Muscle layer of duodenum (tissue), 2 donors: ENCODE data around the gene PDP2.
"Not testable (repeated sequence)": the region's sequence is repeated elsewhere in the genome, so short reads cannot be mapped to it uniquely, and the experiment has no call there.

Experiments used
- H3K27ac ChIP-seq: one replicate; pipeline ENCODE4 v1.7.0; 2013; ENCODE audit warnings: mild to moderate bottlenecking, low read length
- H3K27me3 ChIP-seq: one replicate; pipeline ENCODE4 v1.7.0; 2013; ENCODE audit warnings: low read depth, mild to moderate bottlenecking, control low read depth, low read length
- H3K36me3 ChIP-seq, 2 donors: one replicate each; pipeline ENCODE4 v1.7.0; 2013; ENCODE audit warnings: low read length in 2 of 2, control low read depth in 1 of 2, mild to moderate bottlenecking in 1 of 2; ENCODE audit not compliant: insufficient read depth in 2 of 2, control insufficient read depth in 1 of 2
- H3K4me1 ChIP-seq, 2 donors: one replicate each; pipeline ENCODE4 v1.7.0; 2013; ENCODE audit warnings: low read length in 2 of 2, mild to moderate bottlenecking in 2 of 2, control low read depth in 1 of 2, moderate library complexity in 1 of 2; ENCODE audit not compliant: insufficient read depth in 2 of 2, control insufficient read depth in 1 of 2
- H3K4me3 ChIP-seq, 2 donors: one replicate each; pipeline ENCODE4 v1.7.0; 2013; ENCODE audit warnings: low read length in 2 of 2, low read depth in 1 of 2, mild to moderate bottlenecking in 1 of 2
- H3K9me3 ChIP-seq, 2 donors: one replicate each; pipeline ENCODE4 v1.7.0; 2013; ENCODE audit warnings: low read length in 2 of 2, control low read depth in 1 of 2, mild to moderate bottlenecking in 1 of 2; ENCODE audit not compliant: control insufficient read depth in 1 of 2
- donor health status: healthy.

PDP2 gene

GRCh38 chr16:66856184-66856730 lies 24.1 kb upstream of the PDP2 start:
- no peaks in the 10 kb centered on the region for H3K9me3 ChIP-seq
- peaks cover 0 to 12% of the 10 kb centered on the region in 2 donors for H3K4me1 ChIP-seq
- H3K4me3 ChIP-seq = no peak overlapping the region
- H3K36me3 ChIP-seq = no peaks in the 10 kb centered on the region
- H3K27ac ChIP-seq = no peak overlapping the region
- no peaks in the 10 kb centered on the region for H3K27me3 ChIP-seq

GRCh38 chr16:66856801-66857200 lies 23.5 kb upstream of the PDP2 start:
- Histone ChIP-seq H3K27ac (no peak overlapping the region), H3K4me1 (peaks cover 0 to 12% of the 10 kb centered on the region in 2 donors), H3K36me3 (no peaks in the 10 kb centered on the region), H3K27me3 (no peaks in the 10 kb centered on the region), H3K9me3 (no peaks in the 10 kb centered on the region), H3K4me3 (no peak overlapping the region)

GRCh38 chr16:66857437-66857836 lies 22.9 kb upstream of the PDP2 start:
- no peaks in the 10 kb centered on the region for H3K9me3 ChIP-seq
- H3K27ac ChIP-seq = no peak overlapping the region
- no peaks in the 10 kb centered on the region for H3K27me3 ChIP-seq
- H3K36me3 ChIP-seq = no peaks in the 10 kb centered on the region
- peaks cover 0 to 12% of the 10 kb centered on the region in 2 donors for H3K4me1 ChIP-seq
- H3K4me3 ChIP-seq = no peak overlapping the region

GRCh38 chr16:66858740-66859396 lies 21.4 kb upstream of the PDP2 start:
- Histone ChIP-seq H3K27ac (no peak overlapping the region), H3K27me3 (no peaks in the 10 kb centered on the region), H3K36me3 (no peaks in the 10 kb centered on the region), H3K4me1 (peaks cover 0 to 12% of the 10 kb centered on the region in 2 donors), H3K9me3 (no peaks in the 10 kb centered on the region), H3K4me3 (no peak overlapping the region)

- no peaks in the 10 kb centered on the region for H3K36me3 ChIP-seq
- peaks cover 0 to 12% of the 10 kb centered on the region in 2 donors for H3K4me1 ChIP-seq
- H3K27ac ChIP-seq = no peak overlapping the region
- H3K27me3 ChIP-seq = no peaks in the 10 kb centered on the region
- H3K9me3 ChIP-seq = no peaks in the 10 kb centered on the region
- H3K4me3 ChIP-seq = no peak overlapping the region
Measured at GRCh38 chr16:66859397-66860068, 20.8 kb upstream of the PDP2 start.

GRCh38 chr16:66862023-66862520 lies 18.2 kb upstream of the PDP2 start:
- Histone ChIP-seq H3K36me3 (no peaks in the 10 kb centered on the region), H3K4me3 (no peak overlapping the region), H3K4me1 (peaks cover 0 to 12% of the 10 kb centered on the region in 2 donors), H3K27me3 (no peaks in the 10 kb centered on the region), H3K27ac (no peak overlapping the region), H3K9me3 (no peaks in the 10 kb centered on the region)

DNA sequence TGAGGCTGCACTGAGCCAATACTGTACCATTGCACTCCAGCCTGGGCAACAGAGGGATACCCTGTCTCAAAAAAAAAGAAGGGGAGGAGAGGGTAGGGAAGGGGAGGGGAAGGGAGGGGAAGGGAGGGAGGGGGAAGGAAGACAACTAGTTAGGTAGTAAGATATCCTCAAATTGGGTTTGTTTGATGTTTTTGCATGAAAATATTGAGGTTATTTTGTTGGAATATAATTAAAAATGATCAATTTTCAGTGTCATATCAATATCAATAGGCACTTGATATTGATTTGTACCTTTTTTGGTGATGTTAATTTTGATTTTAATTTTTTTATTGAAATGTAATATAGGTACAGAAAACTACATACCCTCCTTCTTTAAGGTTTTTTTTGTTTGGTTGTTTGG lies 16.6 kb upstream of the PDP2 start:
- Histone ChIP-seq H3K36me3 (no peaks in the 10 kb centered on the region), H3K4me3 (no peak overlapping the region), H3K4me1 (peaks cover 0 to 12% of the 10 kb centered on the region in 2 donors), H3K27ac (no peak overlapping the region), H3K27me3 (no peaks in the 10 kb centered on the region), H3K9me3 (no peaks in the 10 kb centered on the region)

DNA sequence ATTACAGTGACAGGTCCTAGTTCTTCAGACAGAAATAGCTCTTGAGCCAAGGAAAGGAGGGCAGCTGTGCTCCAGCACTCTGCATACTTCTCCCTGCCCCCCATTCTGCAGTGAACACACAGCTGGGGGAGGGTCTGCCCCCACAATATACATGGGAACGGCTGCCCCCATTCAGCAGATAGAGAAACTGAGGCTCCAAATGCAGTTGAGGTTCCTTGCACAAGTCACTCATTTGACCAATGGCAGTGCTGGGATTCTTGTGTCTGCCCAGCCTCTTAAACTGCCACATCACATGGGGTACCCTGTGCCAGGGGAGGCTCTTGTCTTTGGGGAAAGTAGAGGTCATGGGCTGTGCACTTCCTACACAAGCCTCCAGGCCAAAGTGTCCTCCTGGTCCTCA lies 10.9 kb upstream of the PDP2 start:
- Histone ChIP-seq H3K9me3 (no peaks in the 10 kb centered on the region), H3K27ac (no peak overlapping the region), H3K4me1 (peaks cover 0 to 5% of the 10 kb centered on the region in 2 donors), H3K27me3 (no peaks in the 10 kb centered on the region), H3K4me3 (no peak overlapping the region), H3K36me3 (no peaks in the 10 kb centered on the region)

DNA sequence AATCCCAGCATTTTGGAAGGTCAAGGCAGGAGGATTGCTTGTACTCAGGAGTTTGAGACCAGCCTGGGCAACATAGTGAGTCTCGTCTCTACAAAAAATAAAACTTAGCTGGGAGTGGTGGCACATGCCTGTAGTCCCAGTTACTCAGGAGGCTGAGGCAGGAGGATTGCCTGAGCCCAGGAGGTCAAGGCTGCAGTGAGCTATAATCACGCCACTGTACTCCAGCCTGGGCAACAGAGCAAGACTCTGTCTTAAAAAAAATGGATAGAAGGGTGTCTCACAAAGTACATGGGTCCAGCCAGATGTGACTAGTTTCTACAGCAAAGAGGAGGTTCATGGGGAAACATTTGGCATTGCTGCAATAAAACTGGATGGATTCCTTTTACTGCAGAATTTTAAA lies 9.0 kb upstream of the PDP2 start:
- H3K9me3 ChIP-seq, H3K4me3 ChIP-seq, H3K27ac ChIP-seq, H3K27me3 ChIP-seq, H3K4me1 ChIP-seq, H3K36me3 ChIP-seq: not testable (repeated sequence)

- Histone ChIP-seq H3K4me3 (no peak overlapping the region), H3K27me3 (no peaks in the 10 kb centered on the region), H3K27ac (no peak overlapping the region), H3K9me3 (no peaks in the 10 kb centered on the region), H3K36me3 (no peaks in the 10 kb centered on the region), H3K4me1 (peaks cover 0 to 5% of the 10 kb centered on the region in 2 donors)
Measured at GRCh38 chr16:66871840-66872239, 8.5 kb upstream of the PDP2 start.

GRCh38 chr16:66872559-66872942 lies 7.8 kb upstream of the PDP2 start:
- Histone ChIP-seq H3K4me3 (peak overlapping the region; percentile 15 to 55), H3K27ac (no peak overlapping the region), H3K27me3 (no peaks in the 10 kb centered on the region), H3K9me3 (no peaks in the 10 kb centered on the region), H3K36me3 (no peaks in the 10 kb centered on the region), H3K4me1 (peaks cover 0 to 5% of the 10 kb centered on the region in 2 donors)
